HFFc6 (cell line): ENCODE results near the gene SLX4. TPM values are rescaled to one million over a fixed set of nuclear protein-coding genes. Genes with fewer than 3 reads are reported as not detected.

ENCODE experiments used
- DNase-seq: peaks from one replicate; pipeline ENCODE4 v3.0.0-alpha.2; 2018
- H3K27ac Mint-ChIP-seq: 2 replicates; pipeline ENCODE4 v1.8.0; 2020; ENCODE audit warnings: mild to moderate bottlenecking, mixed read lengths
- H3K27me3 Mint-ChIP-seq: 2 replicates; pipeline ENCODE4 v1.8.0; 2021; ENCODE audit warnings: mild to moderate bottlenecking, moderate library complexity, mixed read lengths; ENCODE audit not compliant: insufficient read depth
- H3K36me3 Mint-ChIP-seq: 2 replicates; pipeline ENCODE4 v1.8.0; 2021; ENCODE audit warnings: low read depth, mixed read lengths
- H3K4me1 Mint-ChIP-seq: 2 replicates; pipeline ENCODE4 v1.8.0; 2020; ENCODE audit warnings: low read depth, mixed read lengths
- H3K4me3 Mint-ChIP-seq: 2 replicates; pipeline ENCODE4 v1.8.0; 2020; ENCODE audit warnings: mild to moderate bottlenecking, moderate library complexity, mixed read lengths
- H3K9me3 Mint-ChIP-seq: 2 replicates; pipeline ENCODE4 v1.8.0; 2020; ENCODE audit warnings: mild to moderate bottlenecking, mixed read lengths
- CTCF ChIP-seq: fragments of 200-600 bp; sonication (generic); IDR thresholded peaks from 2 replicates; pipeline ENCODE4 v1.5.0; 2021; ENCODE audit warnings: antibody characterized with exemption, mild to moderate bottlenecking
- total RNA-seq, 6 experiments: library from RNA; stranded (reverse); fragmentation: NEBNext Ultra II Directional; extraction: Animal tissue kit (Norgen Biotek cat#: 25700); gene quantifications; 2 replicates in 1 of 6; 3 replicates in 5 of 6; pipeline ENCODE4 v1.2.3, GENCODE V29; 2021

SLX4 gene
- total RNA-seq, 6 experiments from 2014 or later, result 6.8 to 8.2 (median 7.2) TPM

- no peak for DNase-seq
- Mint-ChIP-seq H3K27me3 (no peaks in the 10 kb centered on the region; the same call in 1 of the 2 replicates), H3K27ac (no peak overlapping the region), H3K9me3 (no peaks in the 10 kb centered on the region), H3K4me3 (no peak overlapping the region), H3K4me1 (peaks cover 18% of the 10 kb centered on the region), H3K36me3 (peaks cover 23% of the 10 kb centered on the region)
- TF ChIP-seq CTCF, result no peak
Measured at GRCh38 chr16:3608069-3608468, 3.3 kb downstream of the SLX4 start.

GRCh38 chr16:3607634-3608033, 3.8 kb downstream of the SLX4 start:
- TF ChIP-seq CTCF, result no peak
- peaks cover 19% of the 10 kb centered on the region for H3K36me3 Mint-ChIP-seq
- H3K27me3 Mint-ChIP-seq, result no peaks in the 10 kb centered on the region; the same call in 1 of the 2 replicates
- peaks cover 13% of the 10 kb centered on the region for H3K4me1 Mint-ChIP-seq
- no peaks in the 10 kb centered on the region for H3K9me3 Mint-ChIP-seq
- no peak overlapping the region for H3K4me3 Mint-ChIP-seq
- H3K27ac Mint-ChIP-seq, result no peak overlapping the region
- no peak for DNase-seq

DNA sequence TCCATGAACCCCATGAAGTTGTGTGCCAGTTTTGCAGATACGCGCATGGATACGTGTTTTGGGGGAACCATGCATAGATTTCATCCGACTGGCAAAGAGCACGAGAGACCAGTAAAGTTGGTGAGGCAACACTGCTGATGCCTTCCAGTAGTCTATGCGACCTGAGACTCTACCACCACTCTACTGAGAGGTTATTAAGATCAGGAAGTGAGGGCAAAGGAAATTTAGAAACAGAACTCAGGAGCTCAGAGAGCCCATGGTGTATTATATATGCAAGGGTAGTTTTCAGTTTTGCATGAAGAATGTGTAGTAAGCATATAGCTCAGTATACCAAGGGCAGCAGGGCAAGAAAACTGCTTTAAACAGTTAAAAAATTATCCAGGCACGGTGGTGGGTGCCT, 4.2 kb downstream of the SLX4 start:
- H3K27ac Mint-ChIP-seq, result no peak overlapping the region
- H3K4me3 Mint-ChIP-seq, result no peak overlapping the region
- H3K36me3 Mint-ChIP-seq, result peaks cover 17% of the 10 kb centered on the region
- no peak for DNase-seq
- H3K9me3 Mint-ChIP-seq, result no peaks in the 10 kb centered on the region
- TF ChIP-seq CTCF, result no peak
- peaks cover 11% of the 10 kb centered on the region for H3K4me1 Mint-ChIP-seq
- H3K27me3 Mint-ChIP-seq, result no peaks in the 10 kb centered on the region; the same call in 1 of the 2 replicates

DNA sequence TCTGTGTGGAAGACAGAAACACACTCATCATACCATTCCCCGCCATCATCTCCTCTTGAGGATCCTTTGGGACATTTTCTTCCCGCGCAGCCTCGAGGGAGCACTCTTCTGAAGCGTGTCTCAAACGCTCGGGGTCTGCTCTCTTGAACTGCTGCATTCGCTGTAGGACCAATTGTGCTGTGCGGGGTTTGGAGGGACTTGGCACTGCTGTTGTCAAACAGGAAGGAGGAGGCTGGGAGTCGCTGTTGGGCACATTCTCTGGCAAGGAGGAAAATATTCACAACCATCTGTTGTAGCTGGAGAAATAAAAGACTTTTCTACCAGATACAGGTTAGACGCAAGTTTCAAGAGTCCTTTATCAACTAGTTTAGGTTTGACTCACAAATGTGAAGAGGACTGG, 5.0 kb downstream of the SLX4 start:
- Mint-ChIP-seq H3K4me3 (no peak overlapping the region), H3K9me3 (no peaks in the 10 kb centered on the region), H3K27ac (no peak overlapping the region), H3K4me1 (peaks cover 11% of the 10 kb centered on the region), H3K27me3 (no peaks in the 10 kb centered on the region), H3K36me3 (peaks cover 16% of the 10 kb centered on the region)
- no peak for TF ChIP-seq CTCF
- no peak for DNase-seq

GRCh38 chr16:3602320-3602653, 9.1 kb downstream of the SLX4 start:
- H3K27ac Mint-ChIP-seq, result no peak overlapping the region
- H3K27me3 Mint-ChIP-seq, result no peaks in the 10 kb centered on the region; the same call in 1 of the 2 replicates
- H3K4me1 Mint-ChIP-seq, result no peaks in the 10 kb centered on the region
- no peak overlapping the region for H3K4me3 Mint-ChIP-seq
- TF ChIP-seq CTCF, result no peak
- DNase-seq, result no peak
- no peaks in the 10 kb centered on the region for H3K9me3 Mint-ChIP-seq
- H3K36me3 Mint-ChIP-seq, result peaks cover 34% of the 10 kb centered on the region
